H9 (cell line): ENCODE data around the gene SEPTIN2. TPM values are rescaled to one million over a fixed set of nuclear protein-coding genes. Genes with fewer than 3 reads are reported as not detected.
"Not testable (repeated sequence)": the region's sequence is repeated elsewhere in the genome, so short reads cannot be mapped to it uniquely, and the experiment has no call there.

Source experiments
- DNase-seq: peaks from one replicate; pipeline ENCODE4 v3.0.0-alpha.2; 2017
- H2AFZ ChIP-seq: one replicate; pipeline ENCODE4 v1.6.1; 2013; ENCODE audit warnings: mild to moderate bottlenecking, low read length, control low read depth, moderate library complexity
- H2AK5ac ChIP-seq: 2 replicates; pipeline ENCODE4 v1.6.1; 2013; ENCODE audit warnings: low read length, control low read depth, mixed read lengths; ENCODE audit not compliant: insufficient read length
- H2BK120ac ChIP-seq: one replicate; pipeline ENCODE4 v1.6.1; 2013; ENCODE audit warnings: low read depth, mild to moderate bottlenecking, low read length, control low read depth, inconsistent platforms; ENCODE audit not compliant: poor library complexity, severe bottlenecking
- H2BK12ac ChIP-seq: 2 replicates; pipeline ENCODE4 v1.6.1; 2013; ENCODE audit warnings: low read length, control low read depth, mixed read lengths, low read depth; ENCODE audit not compliant: insufficient read length
- H2BK15ac ChIP-seq: 2 replicates; pipeline ENCODE4 v1.6.1; 2013; ENCODE audit warnings: low read depth, low read length, control low read depth
- H2BK20ac ChIP-seq: one replicate; pipeline ENCODE4 v1.6.1; 2013; ENCODE audit warnings: low read depth, mild to moderate bottlenecking, low read length, control low read depth, inconsistent platforms; ENCODE audit not compliant: poor library complexity, severe bottlenecking
- H2BK5ac ChIP-seq: 2 replicates; pipeline ENCODE4 v1.6.1; 2013; ENCODE audit warnings: low read length, control low read depth, mixed read lengths; ENCODE audit not compliant: insufficient read length
- H3K14ac ChIP-seq: 2 replicates; pipeline ENCODE4 v1.6.1; 2013; ENCODE audit warnings: low read length, control low read depth; ENCODE audit not compliant: insufficient read depth
- H3K18ac ChIP-seq: 2 replicates; pipeline ENCODE4 v1.6.1; 2013; ENCODE audit warnings: low read depth, mild to moderate bottlenecking, mixed read lengths, low read length, control low read depth; ENCODE audit not compliant: insufficient read length
- H3K23ac ChIP-seq: 2 replicates; pipeline ENCODE4 v1.6.1; 2013; ENCODE audit warnings: low read length, control low read depth, mixed read lengths, low read depth; ENCODE audit not compliant: insufficient read length
- H3K23me2 ChIP-seq: 2 replicates; pipeline ENCODE4 v1.6.1; 2013; ENCODE audit warnings: low read depth, mild to moderate bottlenecking, mixed read lengths, low read length, control low read depth; ENCODE audit not compliant: insufficient read length, poor library complexity, severe bottlenecking
- H3K27ac ChIP-seq: 2 replicates; pipeline ENCODE4 v1.5.1; 2013; ENCODE audit warnings: low read length, control low read depth, mixed read lengths, low read depth; ENCODE audit not compliant: insufficient read length
- H3K27me3 ChIP-seq: 2 replicates; pipeline ENCODE4 v1.6.1; 2013; ENCODE audit warnings: low read length, control low read depth, inconsistent platforms; ENCODE audit not compliant: insufficient read depth
- H3K4ac ChIP-seq: 2 replicates; pipeline ENCODE4 v1.6.1; 2013; ENCODE audit warnings: low read depth, mild to moderate bottlenecking, control low read depth, inconsistent platforms, low read length, moderate library complexity
- H3K4me1 ChIP-seq: 2 replicates; pipeline ENCODE4 v1.6.1; 2013; ENCODE audit warnings: low read length, control low read depth, inconsistent platforms; ENCODE audit not compliant: insufficient read depth
- H3K4me2 ChIP-seq: 2 replicates; pipeline ENCODE4 v1.6.1; 2013; ENCODE audit warnings: low read length, control low read depth, mixed read lengths; ENCODE audit not compliant: insufficient read length, insufficient read depth
- H3K56ac ChIP-seq: 2 replicates; pipeline ENCODE4 v1.6.1; 2013; ENCODE audit warnings: low read depth, mild to moderate bottlenecking, mixed read lengths, low read length, control low read depth; ENCODE audit not compliant: insufficient read length
- H3K79me1 ChIP-seq: 2 replicates; pipeline ENCODE4 v1.6.1; 2013; ENCODE audit warnings: low read depth, mild to moderate bottlenecking, moderate library complexity, low read length, control low read depth, inconsistent platforms; ENCODE audit not compliant: insufficient read depth, poor library complexity, severe bottlenecking
- H3K79me2 ChIP-seq: 2 replicates; pipeline ENCODE4 v1.6.1; 2013; ENCODE audit warnings: low read length, control low read depth, inconsistent platforms; ENCODE audit not compliant: insufficient read depth
- H3K9ac ChIP-seq: 2 replicates; pipeline ENCODE4 v1.6.1; 2013; ENCODE audit warnings: low read length, control low read depth, mixed read lengths; ENCODE audit not compliant: insufficient read length; ENCODE audit errors: extremely low read depth
- H3K9me3 ChIP-seq: one replicate; pipeline ENCODE4 v1.6.1; 2013; ENCODE audit warnings: low read depth, low read length, inconsistent platforms; ENCODE audit not compliant: control insufficient read depth
- H3T11ph ChIP-seq: one replicate; pipeline ENCODE4 v1.6.1; 2013; ENCODE audit warnings: mild to moderate bottlenecking, low read length, control low read depth, inconsistent platforms
- H4K20me1 ChIP-seq: one replicate; pipeline ENCODE4 v1.6.1; 2013; ENCODE audit not compliant: control insufficient read depth, insufficient read length, insufficient read depth
- H4K5ac ChIP-seq: 2 replicates; pipeline ENCODE4 v1.6.1; 2013; ENCODE audit warnings: low read depth, mild to moderate bottlenecking, mixed read lengths, low read length, control low read depth; ENCODE audit not compliant: insufficient read length
- H4K8ac ChIP-seq: replicated peaks from 2 replicates; pipeline ENCODE4 v1.6.1; 2013; ENCODE audit warnings: low read length, control low read depth, mixed read lengths, low read depth; ENCODE audit not compliant: insufficient read length
- H4K91ac ChIP-seq: 2 replicates; pipeline ENCODE4 v1.6.1; 2013; ENCODE audit warnings: low read depth, mild to moderate bottlenecking, moderate library complexity, mixed read lengths, low read length, control low read depth; ENCODE audit not compliant: insufficient read length
- H3K27ac Mint-ChIP-seq, 3 experiments: 2 replicates in 2 of 3; 3 replicates in 1 of 3; pipeline ENCODE4 v1.8.0; 2020 to 2021; ENCODE audit warnings: mixed read lengths in 3 of 3, mild to moderate bottlenecking in 1 of 3, moderate library complexity in 1 of 3
- H3K27me3 Mint-ChIP-seq: 2 replicates; pipeline ENCODE4 v1.8.0; 2021; ENCODE audit warnings: low read depth, mild to moderate bottlenecking, moderate library complexity, mixed read lengths
- H3K36me3 Mint-ChIP-seq, 3 experiments: 2 replicates in 2 of 3; 3 replicates in 1 of 3; pipeline ENCODE4 v1.8.0; 2020 to 2021; ENCODE audit warnings: low read depth in 3 of 3, mixed read lengths in 3 of 3; ENCODE audit not compliant: insufficient read depth in 1 of 3
- H3K4me1 Mint-ChIP-seq, 2 experiments: 2 replicates each; pipeline ENCODE4 v1.8.0; 2020; ENCODE audit warnings: mixed read lengths in 2 of 2
- H3K4me3 Mint-ChIP-seq, 2 experiments: 2 replicates in 1 of 2; 3 replicates in 1 of 2; pipeline ENCODE4 v1.8.0; 2020 to 2021; ENCODE audit warnings: mild to moderate bottlenecking in 2 of 2, mixed read lengths in 2 of 2, moderate library complexity in 1 of 2
- H3K9me3 Mint-ChIP-seq, 2 experiments: 2 replicates in 1 of 2; 3 replicates in 1 of 2; pipeline ENCODE4 v1.8.0; 2020; ENCODE audit warnings: mild to moderate bottlenecking in 2 of 2, mixed read lengths in 2 of 2, moderate library complexity in 1 of 2
- WGBS: extraction: QIAGEN DNeasy Blood & Tissue Kit; methylation state at CpG from one replicate; pipeline ENCODE4 v1.1.7; 2013; ENCODE audit warnings: missing lambda C conversion rate, low lambda C conversion rate, mixed read lengths; ENCODE audit not compliant: insufficient read length; ENCODE audit errors: extremely low coverage; 5-methylcytosine and 5-hydroxymethylcytosine counted together
- total RNA-seq: library from RNA; stranded (reverse); gene quantifications from 2 replicates; pipeline ENCODE4 v1.2.1, GENCODE V29; 2021
- TF ChIP-seq, protein P1 (sequence below): fragments of 200-600 bp; sonication (generic); conservative IDR thresholded peaks from 3 replicates; pipeline ENCODE4 v1.8.0; 2021; ENCODE audit warnings: antibody characterized with exemption, mild to moderate bottlenecking

The SEPTIN2 gene
- total RNA-seq, 1 experiment from 2014 or later: 385 TPM

DNA sequence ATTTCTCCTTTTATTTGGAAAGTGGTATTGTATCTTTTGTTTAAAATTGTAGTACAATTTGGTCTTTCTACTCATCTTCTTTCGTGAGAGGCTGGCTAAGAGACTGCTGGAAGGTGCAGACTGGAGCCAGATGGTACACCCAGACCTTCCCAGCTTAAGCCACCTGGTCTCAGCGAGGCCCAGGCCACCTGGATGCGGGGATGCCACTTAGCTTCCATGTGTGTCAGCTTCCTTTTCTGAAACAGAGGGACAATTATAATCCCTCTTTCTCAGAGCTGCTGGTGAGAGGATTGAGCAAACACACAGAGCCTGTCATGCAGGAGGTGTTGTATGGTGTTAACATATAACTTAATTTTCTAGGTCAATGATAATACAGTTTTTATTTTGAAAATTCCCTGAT lies 57.7 kb downstream of the SEPTIN2 start:
- Histone ChIP-seq H2BK120ac (no peak overlapping the region), H4K91ac (no peak overlapping the region), H3K18ac (no peak overlapping the region), H3K4ac (no peak overlapping the region), H3K4me1 (no peaks in the 10 kb centered on the region; the same call in 1 of the 2 replicates), H3K79me2 (no peaks in the 10 kb centered on the region; the same call in 1 of the 2 replicates), H3K27ac (no peak overlapping the region), H3K56ac (no peak overlapping the region), H3K23ac (no peak overlapping the region), H3K27me3 (no peaks in the 10 kb centered on the region), H4K8ac (no peak overlapping the region), H2BK5ac (no peak overlapping the region), H3K9me3 (no peaks in the 10 kb centered on the region), H3T11ph (no peak overlapping the region), H2BK12ac (no peak overlapping the region), H3K23me2 (no peaks in the 10 kb centered on the region), H3K79me1 (no peaks in the 10 kb centered on the region), H2BK15ac (no peak overlapping the region), H2BK20ac (no peak overlapping the region), H4K5ac (no peak overlapping the region), H3K4me2 (no peak overlapping the region), H4K20me1 (no peaks in the 10 kb centered on the region), H2AK5ac (no peak overlapping the region), H3K9ac (no peak overlapping the region), H2AFZ (no peak overlapping the region), H3K14ac (no peak overlapping the region)
- H3K27me3 Mint-ChIP-seq: no peaks in the 10 kb centered on the region
- H3K4me3 Mint-ChIP-seq: no peak overlapping the region
- 0 out of 4 replicates have a peak, but pooled peaks cover 0 to 3% of the 10 kb centered on the region in 2 experiments for H3K4me1 Mint-ChIP-seq
- DNase-seq: no peak
- TF ChIP-seq, protein P1, sequence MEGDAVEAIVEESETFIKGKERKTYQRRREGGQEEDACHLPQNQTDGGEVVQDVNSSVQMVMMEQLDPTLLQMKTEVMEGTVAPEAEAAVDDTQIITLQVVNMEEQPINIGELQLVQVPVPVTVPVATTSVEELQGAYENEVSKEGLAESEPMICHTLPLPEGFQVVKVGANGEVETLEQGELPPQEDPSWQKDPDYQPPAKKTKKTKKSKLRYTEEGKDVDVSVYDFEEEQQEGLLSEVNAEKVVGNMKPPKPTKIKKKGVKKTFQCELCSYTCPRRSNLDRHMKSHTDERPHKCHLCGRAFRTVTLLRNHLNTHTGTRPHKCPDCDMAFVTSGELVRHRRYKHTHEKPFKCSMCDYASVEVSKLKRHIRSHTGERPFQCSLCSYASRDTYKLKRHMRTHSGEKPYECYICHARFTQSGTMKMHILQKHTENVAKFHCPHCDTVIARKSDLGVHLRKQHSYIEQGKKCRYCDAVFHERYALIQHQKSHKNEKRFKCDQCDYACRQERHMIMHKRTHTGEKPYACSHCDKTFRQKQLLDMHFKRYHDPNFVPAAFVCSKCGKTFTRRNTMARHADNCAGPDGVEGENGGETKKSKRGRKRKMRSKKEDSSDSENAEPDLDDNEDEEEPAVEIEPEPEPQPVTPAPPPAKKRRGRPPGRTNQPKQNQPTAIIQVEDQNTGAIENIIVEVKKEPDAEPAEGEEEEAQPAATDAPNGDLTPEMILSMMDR: no peak
- WGBS: no CpG with 5 or more reads among the region's 3 CpGs
- H3K36me3 Mint-ChIP-seq: peaks cover 0 to 19% (median 12%) of the 10 kb centered on the region in 3 experiments; a peak in 6 of 7 replicates
- no peak overlapping the region for H3K27ac Mint-ChIP-seq
- no peaks in the 10 kb centered on the region for H3K9me3 Mint-ChIP-seq

DNA sequence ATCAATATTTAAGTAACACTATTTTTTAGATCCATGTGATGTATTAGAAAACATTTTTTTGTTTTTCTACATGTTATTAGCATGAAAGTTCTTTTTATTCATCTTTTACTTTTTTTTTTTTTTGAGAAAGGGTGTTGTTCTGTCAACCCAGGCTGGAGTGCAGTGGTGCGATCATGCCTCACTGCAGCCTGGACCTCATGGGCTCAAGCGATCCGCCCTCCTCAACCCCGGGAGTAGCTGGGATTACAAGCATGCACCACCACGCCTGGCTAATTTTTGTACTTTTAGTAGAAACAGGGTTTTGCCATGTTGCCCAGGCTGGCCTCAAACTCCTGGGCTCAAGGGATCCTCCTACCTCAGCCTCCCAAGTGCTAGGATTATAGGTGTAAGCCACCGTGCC lies 58.2 kb downstream of the SEPTIN2 start:
- H3K27me3 Mint-ChIP-seq, H3K4ac ChIP-seq, H3K23ac ChIP-seq, H3K9me3 ChIP-seq, H3K4me2 ChIP-seq, H4K20me1 ChIP-seq, H3K4me3 Mint-ChIP-seq, H3K4me1 Mint-ChIP-seq, H3K23me2 ChIP-seq, H2AFZ ChIP-seq, H3K79me2 ChIP-seq, H2BK20ac ChIP-seq, H2BK5ac ChIP-seq, H4K5ac ChIP-seq, DNase-seq, H3T11ph ChIP-seq, H3K14ac ChIP-seq, H3K27ac ChIP-seq, H3K79me1 ChIP-seq, H3K4me1 ChIP-seq, H2BK15ac ChIP-seq, H3K56ac ChIP-seq, H2BK12ac ChIP-seq, H3K9ac ChIP-seq, H3K9me3 Mint-ChIP-seq, H2BK120ac ChIP-seq, H3K27ac Mint-ChIP-seq, H3K18ac ChIP-seq, H3K27me3 ChIP-seq, H4K91ac ChIP-seq, H2AK5ac ChIP-seq, H4K8ac ChIP-seq: not testable (repeated sequence)
- WGBS: no CpG with 5 or more reads among the region's 6 CpGs
- peaks cover 0 to 19% (median 12%) of the 10 kb centered on the region in 3 experiments; a peak in 6 of 7 replicates for H3K36me3 Mint-ChIP-seq
